GM21526 (cell line): ENCODE data around the gene ERGIC1.
"Not testable (repeated sequence)": the region's sequence is repeated elsewhere in the genome, so short reads cannot be mapped to it uniquely, and the experiment has no call there.

ENCODE experiments used
- ATAC-seq: cut with Tn5 transposase; IDR thresholded peaks from one replicate; pipeline ENCODE4 v1.9.1; 2021; ENCODE audit warnings: moderate library complexity; ENCODE audit not compliant: unreplicated experiment, low FRiP score

The ERGIC1 gene

DNA sequence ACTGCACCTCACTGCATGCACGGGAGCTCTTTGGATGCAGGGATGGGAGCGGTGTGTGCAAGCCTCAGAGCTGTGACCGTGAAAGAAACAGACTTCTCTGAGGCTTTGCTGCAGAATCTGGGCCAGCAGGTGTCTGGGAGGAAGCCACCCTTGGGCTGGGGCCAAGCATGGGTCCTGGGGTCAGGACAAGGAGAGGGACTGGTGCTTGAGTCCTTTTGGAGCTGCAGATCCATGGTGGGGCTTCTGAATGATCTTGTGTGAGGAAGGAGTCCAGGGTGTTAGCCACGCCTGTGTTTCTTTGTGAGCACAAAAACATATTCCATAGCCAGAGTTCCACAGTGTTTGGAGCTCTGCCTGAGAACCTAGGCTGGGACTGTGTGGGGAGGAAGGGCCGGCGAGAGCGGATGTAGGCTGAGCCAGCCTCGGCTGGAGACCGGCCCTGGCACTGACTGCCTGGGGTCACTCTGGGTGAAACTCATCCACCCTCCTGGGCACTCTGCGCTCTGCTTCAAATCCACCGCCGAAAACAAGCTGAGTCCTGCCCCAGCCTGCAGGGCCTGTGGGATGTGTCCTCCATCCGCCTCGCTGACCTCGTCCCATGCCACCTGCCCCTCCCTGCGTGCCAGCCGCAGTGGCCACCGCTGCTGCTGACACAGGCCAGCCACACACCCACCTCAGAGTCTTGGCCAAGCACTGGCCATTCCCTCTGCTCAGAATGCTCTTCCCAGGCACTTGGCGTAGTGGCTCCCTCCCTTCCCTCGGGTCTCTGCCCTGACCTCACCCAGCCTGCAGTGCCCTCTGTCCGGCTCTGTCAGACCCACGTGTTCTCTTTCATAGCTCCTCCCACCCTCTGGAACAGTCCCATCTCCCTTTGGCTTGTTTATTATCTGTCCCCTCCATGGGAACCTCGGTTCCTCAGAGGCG, 26.7 kb downstream of the ERGIC1 start:
- ATAC-seq, result no peak

DNA sequence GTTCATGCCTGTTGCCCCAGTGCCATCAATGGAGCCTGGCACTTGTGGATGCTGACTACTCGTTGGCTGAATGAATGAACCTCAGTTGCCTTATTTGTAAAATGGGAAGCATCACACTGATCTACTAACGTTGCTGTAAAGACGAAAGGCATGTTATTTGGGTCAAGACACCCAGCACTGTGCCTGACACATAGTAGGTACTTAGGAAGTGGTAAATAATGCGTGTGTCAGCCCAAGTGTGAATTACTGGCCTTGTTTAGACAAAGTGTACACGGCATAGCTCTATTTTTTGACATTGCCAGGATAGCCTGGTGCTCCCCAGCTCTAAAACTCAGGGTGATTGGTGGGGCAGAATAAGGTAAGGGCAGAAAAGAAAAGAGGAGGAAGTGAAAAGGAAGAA, 27.4 kb downstream of the ERGIC1 start:
- ATAC-seq, result no peak

DNA sequence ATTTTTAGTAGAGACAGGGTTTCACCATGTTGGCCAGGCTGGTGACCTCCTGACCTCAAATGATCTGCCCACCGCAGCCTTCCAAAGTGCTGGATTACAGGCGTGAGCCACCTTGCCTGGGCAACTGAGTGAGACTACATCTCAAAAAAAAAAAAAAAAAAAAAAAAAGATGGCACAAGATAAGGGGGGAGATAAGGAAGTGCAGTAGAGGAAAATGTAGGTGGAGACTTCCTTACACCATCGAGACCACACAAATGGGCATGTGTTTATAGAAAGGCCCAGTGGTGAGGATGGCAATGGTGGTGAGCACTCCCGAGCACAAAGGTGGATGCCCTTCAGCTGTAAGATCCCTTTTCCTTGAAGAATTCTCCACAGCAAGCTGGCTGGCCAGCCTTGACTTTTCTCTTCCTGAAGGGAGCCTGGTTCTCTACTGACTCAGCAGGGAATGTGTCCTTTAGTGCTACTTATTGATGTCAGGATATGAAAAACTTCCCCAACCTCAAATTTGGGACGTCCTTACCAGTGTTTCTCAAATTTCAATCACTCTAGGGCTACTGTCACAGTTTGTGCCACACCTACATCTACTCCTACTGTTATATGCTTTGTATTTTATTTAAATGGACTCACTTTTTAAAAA, 28.2 kb downstream of the ERGIC1 start:
- ATAC-seq, result no peak

DNA sequence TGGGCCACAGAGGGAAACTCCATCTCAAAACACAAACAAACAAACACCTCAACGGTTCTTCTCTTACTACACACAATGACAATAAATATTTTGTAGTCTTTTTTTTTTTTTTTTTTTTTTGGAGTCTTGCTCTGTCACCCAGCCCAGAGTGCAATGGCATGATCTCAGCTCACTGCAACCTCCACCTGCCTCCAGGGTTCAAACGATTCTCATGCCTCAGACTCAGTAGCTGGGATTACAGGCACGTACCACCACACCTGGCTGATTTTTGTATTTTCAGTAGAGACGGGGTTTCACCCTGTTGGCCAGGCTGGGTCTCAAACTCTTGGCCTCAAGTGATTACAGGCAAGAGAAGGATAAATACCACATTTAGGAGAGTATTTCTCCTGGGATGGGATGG, 30.1 kb downstream of the ERGIC1 start:
- ATAC-seq, result not testable (repeated sequence)

DNA sequence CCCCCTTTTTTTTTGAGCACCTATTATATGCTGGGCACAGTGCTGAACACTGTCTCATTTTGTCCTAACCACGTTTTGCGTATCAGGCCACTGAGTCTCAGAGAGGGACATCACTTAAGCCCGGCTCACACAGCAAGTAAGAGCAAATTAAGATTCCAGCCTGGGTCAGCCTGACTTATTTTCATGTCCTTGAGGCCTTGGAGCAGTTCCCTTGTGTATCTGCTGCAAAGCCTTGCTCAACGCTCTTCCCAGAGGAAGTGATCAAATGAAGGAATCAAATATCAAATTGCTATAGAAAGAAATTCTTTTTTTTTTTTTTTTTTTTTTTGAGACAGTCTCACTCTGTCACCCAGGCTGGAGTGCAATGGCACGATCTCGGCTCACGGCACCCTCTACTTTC, 30.7 kb downstream of the ERGIC1 start:
- no peak for ATAC-seq

DNA sequence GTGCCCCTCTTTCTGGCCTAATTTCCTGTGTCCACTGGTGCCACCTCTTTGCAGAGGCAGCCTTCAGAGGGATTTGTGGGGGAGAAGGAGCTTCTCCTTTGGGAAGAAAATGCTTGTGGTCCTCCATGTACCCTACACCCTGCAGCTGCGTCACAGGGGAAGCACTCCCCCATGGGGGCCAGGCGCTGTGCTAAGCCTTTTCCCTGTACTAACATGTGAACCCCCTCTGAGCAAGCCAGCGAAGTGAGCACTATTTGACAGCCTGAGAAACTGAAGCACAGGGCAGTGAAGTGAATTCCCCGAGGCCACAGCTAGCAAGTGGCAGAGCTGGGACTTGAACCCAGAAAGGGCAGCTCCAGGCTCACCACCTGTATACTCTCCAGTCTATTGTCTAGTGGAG, 32.3 kb downstream of the ERGIC1 start:
- ATAC-seq, result no peak

DNA sequence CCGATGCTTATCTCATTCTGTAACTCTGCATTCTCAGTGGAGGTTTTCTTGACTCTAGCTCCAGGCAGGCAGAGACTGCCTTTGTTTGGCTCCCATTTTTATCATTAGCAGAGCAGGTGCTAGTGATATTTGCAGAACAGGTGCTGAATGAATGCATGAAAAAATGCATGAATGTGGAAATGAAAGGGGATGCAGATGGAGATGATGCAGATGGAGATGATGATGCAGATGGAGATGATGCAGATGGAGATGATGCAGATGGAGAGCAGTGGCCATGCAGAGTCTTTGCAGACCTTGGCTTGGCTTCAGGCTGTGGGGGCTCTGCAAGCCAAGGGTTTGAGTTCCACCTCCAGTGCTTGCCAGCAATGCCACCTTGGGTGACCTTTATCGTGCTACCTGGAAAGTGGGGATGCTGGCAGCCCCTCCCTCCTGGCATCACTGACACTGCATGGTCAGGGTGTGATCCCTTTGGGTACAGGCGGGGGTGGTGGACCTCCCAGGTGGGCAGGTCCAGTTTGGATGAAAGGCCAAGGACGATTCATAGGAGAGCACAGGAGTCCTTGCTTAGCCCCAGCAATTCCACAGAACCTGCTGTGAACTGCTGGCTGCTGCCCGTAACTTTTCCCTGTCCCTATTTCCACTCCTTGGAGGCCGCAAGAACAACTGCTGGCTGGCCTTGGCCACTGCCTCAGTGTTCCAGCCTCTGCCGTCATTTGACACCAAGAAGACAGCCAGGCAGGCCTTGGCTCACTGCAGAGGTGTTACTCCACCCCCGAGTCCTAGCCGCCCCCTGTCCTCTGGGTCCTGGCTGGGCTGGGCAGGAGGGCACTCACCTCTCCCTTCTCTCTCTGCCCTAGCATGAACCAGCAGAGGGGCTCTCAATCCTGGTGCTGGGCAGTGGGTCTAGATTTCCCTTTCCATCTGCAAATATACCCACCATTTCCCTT, 33.0 kb downstream of the ERGIC1 start:
- no peak for ATAC-seq

DNA sequence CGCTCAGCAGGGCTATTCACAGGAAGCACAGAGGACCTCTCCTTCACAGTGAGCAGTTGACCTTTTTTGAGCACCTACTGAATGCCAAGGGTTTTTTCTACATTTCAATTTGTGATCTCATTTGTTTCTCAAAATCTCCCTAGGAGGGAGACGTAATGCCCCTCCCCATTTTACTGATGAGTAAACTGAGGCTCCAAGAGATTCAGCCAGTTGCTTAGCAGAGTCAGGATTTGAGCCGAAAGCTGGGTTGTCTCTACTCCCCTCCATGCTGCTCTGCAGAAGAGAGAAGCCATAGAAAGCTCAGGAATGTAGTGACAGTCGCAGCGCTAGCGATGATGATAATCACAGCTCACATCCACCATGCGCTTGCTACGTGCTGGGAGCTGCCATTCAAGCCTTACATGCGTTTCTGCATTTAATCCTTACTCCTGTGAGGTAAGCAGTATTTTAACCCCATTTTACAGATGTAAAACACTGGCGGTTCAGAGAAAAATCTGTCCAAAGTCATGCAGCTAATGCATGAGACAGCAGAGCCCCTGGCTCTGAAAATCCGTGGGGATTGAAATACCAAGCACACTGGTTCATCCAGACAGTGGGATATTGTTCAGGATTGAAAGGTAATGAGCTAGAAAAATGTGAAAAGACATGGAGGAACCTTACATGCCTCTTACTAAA, 33.8 kb downstream of the ERGIC1 start:
- no peak for ATAC-seq

DNA sequence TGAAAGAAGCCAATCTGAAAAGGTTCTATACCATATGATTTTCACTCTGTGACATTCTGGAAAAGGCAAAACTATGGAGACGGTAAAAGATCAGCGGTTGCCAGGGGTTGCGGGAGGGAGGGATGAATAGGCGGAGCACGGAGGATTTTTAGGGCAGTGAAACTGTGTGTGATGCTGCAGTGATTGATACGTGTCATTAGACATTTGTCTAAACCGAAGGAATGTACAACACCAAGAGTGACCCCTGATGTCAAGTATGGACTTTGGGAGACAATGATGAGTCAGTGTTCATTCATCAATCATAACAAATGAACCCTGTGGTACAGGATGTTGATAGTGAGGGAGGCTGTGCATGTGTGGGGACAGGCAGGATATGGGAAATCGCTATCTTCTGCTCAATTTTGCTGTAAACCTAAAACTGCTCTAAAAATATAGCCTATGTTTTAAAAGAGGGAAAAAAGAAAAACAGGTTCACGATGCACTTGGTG, 34.4 kb downstream of the ERGIC1 start:
- ATAC-seq, result no peak

DNA sequence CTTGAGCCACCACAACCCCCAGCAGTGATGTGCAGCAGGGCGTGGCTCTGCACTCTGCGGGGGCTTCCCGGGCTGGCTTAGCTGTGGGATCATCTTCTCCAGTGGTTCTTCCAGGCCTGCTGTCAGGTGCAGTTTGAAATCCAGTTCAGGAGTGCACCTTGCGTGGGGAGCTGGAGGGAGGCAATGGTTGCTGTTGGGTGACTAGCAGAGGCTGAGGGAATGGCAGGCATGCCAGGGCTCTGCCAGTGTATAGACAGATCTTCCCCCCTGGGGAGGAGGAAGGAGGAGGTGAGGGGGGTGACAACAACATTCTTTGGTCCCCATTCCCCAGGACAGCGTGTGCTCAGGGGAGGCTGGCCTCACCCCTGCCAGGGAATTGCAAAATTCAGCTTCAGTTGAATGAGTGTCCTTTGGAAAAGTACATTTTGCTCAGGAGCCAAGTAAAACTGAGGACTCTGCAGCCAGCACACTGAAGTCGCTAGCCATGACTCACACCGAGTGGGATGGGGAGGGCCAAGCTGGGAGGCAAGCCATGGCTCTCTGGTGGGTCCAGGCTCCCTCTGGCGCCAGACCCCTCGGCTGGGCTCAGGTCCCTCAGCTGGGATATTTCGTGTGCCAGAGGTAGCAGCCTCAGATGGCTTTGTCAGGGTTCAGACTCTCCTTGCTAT, 35.0 kb downstream of the ERGIC1 start:
- ATAC-seq, result no peak

DNA sequence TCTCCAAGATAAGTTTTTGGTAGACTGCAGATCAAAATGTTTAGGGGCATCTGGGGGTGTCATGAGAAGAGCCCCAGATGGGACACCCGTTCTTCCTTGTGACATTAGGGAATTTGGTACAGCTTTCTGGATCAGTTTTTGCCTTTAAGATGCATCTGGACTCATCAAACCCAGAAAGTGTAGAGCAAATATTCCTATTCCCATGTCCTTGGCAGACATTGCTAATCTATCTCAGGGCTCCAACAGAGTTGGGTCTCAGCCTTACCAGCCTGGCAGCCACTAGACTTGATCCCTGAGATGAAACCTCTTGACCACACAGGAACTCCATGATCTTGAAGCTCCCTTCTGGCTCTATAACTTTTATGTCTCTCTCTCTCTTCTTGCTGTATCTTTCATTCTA, 35.6 kb downstream of the ERGIC1 start:
- no peak for ATAC-seq

DNA sequence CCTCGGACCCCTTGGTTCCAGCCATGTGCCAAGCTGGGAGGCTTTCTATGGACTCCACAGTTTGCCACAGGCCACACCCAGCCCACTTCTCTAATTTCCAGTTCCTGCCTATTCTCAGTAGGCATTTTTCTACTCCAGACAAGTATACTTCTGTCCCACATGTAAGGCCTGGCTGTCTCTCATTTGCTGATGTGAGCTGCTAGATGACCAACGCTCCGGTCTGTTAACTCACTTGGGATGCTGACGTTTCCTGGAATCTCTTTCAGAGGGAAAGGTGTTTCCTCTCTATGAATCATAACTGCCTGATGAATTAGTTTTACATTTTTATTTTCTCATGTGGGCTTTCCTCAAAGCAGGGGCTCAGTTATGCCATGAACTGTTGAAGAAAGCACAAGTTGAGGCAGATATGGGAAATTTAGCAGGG, 36.3 kb downstream of the ERGIC1 start:
- ATAC-seq, result no peak

DNA sequence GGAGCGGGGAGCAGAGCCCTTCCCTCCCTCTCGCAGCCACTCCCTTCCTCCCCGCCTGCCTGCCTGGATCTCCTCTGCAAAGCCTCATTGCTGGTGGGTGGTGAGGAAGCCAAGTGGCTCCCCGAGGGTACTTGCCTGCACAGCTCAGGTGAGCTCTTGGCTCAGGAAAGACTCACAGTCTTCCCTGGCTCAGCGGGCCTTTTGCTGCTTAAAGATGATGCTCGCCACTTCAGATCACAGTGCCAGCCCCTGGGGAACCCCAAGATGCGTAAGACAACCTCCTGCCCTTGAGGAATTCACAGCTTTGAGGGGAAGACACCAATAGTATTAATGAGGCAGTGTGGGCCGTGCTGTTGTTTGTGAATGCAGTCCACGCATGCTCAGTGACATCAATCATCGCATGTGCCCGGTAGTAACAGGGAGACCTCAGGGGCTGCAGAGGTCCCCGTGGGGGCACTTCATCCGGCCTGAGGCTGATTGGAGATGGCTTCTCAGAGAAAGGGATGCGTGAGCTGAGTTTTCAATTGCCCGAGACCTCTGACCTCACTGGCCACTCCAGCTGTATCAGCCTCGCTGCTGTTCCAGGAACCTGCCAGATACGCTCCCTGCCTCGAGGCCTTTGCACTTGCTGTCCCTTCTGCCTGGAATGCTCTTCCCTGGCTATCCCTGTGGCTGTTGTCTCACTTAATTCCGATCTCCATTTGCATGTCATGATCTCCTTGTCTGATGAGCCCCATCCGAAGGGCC, 36.8 kb downstream of the ERGIC1 start:
- no peak for ATAC-seq

DNA sequence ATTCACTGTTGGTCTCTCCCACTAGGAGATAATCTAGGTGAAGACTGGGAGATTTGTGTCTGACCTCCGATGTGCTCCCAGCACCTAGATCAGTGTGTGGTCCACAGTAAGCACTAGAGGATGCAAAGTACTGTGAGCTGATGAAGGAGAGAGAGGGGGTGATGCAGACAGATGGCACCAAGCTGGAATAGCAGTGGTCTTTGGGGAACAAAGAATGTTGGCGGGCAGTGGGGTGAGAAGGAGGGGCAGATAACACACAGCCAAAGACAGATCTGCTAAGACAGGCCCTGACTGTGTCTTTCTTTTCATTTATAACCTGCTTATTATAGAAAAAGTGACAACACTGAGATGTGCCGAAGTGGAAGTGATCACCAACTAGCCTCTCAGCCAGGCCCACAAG, 37.5 kb downstream of the ERGIC1 start:
- no peak for ATAC-seq

DNA sequence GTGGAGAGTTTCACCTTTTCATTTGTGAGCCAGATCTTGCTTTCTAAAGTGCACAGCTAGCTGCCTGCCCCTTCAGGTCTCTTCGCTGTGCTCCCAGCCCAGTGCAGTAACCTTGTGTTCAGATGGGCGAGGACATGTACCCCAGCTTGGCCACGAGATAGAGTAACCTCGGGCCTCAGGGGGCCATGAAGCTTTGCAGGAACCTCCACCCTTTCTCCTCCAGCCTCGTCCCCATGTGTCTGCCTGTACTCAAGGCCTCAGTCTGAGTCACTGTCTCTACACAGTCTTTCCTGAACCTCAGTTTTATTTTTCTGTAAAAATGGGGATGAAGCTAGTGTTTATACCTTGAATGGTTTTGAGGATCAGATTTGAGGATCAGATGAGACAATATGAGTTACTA, 37.9 kb downstream of the ERGIC1 start:
- ATAC-seq, result no peak

DNA sequence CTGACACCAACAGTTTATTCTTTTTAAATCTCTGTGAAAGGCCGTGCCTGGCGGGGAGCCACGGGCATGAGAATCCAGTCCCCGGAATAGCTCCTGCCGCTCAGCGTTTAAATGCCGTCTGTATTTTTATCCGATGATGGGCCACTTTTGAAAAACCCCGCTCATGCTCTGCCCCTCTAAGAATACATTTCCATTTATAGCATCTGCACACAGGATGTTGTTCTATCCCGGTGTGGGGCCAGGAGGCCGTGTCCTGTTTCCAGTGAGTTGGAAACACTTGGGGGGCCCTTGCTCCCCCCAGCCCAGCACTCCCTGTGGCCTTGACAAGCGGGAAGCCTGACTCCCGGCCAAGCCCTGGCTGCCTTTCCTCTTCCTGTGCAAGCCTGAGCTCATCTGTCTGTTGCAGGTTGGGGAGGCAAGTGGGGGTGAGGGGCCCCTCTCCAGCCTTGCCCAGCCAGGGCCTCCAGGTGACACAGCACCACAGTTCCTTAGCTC, 39.0 kb downstream of the ERGIC1 start:
- ATAC-seq, result no peak

DNA sequence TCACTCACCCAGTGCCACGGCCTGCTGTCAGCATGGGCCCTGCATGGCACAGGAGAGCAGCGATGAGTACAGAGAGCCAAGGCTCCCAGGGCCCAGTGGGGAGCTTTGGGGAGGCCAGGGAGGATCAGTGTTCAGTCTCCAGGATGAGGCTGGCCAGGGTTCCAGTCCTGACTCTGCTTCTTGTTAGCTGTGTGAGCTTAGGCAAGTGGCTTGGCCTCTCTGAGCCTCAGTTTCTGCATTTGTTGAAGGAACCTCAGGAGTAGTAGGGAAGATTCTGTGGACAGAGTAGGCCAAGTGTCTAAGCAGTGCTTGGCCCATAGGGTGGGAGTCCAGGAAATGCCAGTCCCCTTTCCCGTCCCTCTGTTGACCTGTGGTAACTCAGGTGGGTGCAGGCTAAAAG, 39.5 kb downstream of the ERGIC1 start:
- ATAC-seq, result no peak

DNA sequence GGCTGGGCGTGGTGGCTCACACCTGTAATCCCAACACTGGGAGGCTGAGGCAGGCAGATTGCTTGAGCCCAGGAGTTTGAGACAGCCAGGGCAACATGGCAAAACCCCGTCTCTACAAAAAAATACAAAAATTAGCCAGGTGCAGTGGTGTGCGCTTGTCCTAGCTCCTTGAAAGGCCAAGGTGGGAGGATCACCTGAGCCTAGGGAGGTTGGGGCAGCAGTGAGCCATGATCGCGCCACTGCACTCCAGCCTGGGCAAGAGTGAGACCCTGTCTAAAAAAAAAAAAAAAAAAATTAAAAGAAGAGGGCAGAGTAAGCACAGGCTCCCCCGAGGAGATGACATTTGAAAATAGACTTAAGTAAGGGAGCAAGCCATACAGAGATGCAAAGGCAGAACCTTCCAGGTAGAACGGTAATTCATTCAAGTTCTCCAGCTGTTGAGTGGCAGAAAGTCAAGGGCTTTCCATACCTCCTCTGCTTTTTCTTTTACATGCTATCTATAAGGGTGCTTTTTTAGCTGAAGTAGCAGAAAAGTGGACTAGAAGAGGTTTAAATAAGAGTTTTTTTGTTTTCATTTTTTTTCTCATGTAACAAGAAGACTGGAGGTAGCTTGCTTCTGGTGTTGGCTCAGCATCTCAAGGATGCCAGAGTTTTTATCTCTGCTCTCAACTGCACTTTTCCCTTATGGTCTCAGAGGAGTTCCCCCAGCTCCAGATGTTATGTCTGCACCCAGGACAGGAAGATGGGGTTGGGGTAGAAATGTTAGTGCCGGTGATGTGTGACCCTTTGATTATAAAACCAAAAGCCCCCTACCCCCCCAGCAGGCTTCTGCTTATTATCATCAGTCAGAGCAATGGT, 40.8 kb downstream of the ERGIC1 start:
- no peak for ATAC-seq
